HFF-Myc (cell line): Measurements from ENCODE around the gene EPYC.

Source experiments
- DNase-seq: peaks from one replicate; pipeline ENCODE4 v3.0.0-alpha.2; 2011; ENCODE audit warnings: low read depth; ENCODE audit errors: extremely low read depth
- H3K4me3 ChIP-seq: replicated peaks from 2 replicates; pipeline ENCODE4 v1.5.1; 2011; ENCODE audit warnings: low read depth, mild to moderate bottlenecking, control low read depth, low read length
- TF ChIP-seq, protein P1 (sequence below): IDR thresholded peaks from 2 replicates; pipeline ENCODE4 v1.5.1; 2012; ENCODE audit warnings: mild to moderate bottlenecking, low read depth, low read length, control low read depth; ENCODE audit errors: missing control alignments

Gene EPYC

DNA sequence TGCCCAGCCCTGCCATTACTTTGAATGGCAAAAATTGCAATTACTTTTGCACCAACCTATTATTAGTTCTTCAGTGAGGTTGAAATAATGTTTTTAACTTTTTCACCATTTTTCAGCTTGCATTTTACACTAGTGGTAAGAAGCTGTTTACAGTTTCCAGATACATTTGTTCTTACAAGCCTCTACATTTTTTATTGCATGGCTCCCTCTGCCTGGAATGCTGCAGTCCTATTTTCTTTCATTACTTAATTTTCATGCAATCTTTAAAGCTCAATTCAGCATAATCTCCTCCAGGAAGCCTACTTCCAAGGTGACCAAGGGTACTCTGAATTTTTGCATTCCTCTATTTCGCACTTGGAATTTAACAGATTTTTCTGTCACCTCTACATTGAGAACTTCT is 83.2 kb downstream of the EPYC start:
- H3K4me3 ChIP-seq: no peak overlapping the region
- TF ChIP-seq, protein P1, sequence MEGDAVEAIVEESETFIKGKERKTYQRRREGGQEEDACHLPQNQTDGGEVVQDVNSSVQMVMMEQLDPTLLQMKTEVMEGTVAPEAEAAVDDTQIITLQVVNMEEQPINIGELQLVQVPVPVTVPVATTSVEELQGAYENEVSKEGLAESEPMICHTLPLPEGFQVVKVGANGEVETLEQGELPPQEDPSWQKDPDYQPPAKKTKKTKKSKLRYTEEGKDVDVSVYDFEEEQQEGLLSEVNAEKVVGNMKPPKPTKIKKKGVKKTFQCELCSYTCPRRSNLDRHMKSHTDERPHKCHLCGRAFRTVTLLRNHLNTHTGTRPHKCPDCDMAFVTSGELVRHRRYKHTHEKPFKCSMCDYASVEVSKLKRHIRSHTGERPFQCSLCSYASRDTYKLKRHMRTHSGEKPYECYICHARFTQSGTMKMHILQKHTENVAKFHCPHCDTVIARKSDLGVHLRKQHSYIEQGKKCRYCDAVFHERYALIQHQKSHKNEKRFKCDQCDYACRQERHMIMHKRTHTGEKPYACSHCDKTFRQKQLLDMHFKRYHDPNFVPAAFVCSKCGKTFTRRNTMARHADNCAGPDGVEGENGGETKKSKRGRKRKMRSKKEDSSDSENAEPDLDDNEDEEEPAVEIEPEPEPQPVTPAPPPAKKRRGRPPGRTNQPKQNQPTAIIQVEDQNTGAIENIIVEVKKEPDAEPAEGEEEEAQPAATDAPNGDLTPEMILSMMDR: no peak
- no peak for DNase-seq

- DNase-seq: no peak
- no peak overlapping the region for H3K4me3 ChIP-seq
- TF ChIP-seq, protein P1: no peak
These were observed 84.5 kb downstream of the EPYC start for GRCh38 chr12:90920222-90920621.

DNA sequence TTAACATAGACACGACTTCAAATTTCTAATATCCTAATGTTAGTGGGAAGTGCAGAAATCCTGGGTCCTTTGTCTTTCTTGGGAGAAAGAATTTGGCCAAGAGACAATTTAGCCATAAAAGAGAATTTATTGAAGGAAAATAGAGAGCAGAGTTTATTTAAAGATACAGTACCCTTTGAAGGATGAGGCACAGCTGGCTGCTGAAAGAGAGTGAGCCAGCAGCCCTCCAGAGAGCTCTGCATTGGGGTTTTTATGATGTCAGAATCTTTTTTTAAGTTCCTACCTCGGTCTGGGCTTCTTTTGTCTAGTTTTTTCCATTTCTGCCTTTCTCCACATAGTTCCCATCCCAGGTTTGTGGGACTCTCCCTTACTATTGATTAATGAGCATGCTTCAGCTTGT is 87.3 kb downstream of the EPYC start:
- no peak for DNase-seq
- TF ChIP-seq, protein P1: no peak

DNA sequence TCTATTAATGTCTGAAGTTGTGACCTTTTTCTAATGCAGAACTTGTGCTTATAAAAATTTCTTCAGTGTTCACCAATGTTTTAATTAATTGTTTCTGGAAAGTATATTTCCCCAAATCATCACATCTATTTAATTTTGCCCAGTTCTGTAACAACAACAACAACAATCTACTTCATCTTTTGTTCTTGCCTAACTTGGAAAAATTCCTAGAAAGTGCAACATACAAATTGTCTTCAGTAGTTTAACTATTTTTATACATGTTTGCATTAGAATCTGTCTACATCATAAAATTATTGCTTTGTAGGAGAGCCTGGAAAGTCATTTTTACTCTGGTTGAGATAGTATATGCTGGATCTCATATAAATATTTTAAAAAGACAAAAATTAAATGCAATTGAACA is 88.3 kb downstream of the EPYC start:
- no peak overlapping the region for H3K4me3 ChIP-seq
- no peak for DNase-seq
- TF ChIP-seq, protein P1: no peak

More for the DNA sequence above, 87.3 kb downstream of the EPYC start:
- no peak overlapping the region for H3K4me3 ChIP-seq

DNA sequence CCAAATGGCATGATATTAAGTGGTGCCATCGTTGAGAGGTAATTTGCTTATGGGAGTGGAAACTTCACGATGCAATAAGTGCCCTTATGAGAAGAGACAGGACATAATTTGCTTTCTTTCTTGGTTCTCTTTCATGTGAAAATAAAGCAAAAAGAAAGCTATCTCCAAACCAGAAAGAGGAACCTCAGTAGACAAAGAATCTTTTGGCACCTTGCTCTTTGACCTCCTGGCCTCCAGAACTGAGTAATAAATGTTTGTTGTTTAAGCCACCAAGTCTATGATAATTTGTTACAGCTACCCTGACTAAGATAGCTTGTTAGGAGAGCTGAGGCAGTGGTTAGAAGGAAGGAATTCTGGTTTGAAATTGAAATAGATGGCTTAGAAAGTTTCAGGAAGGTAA is 89.4 kb downstream of the EPYC start:
- no peak overlapping the region for H3K4me3 ChIP-seq
- no peak for DNase-seq
- TF ChIP-seq, protein P1: no peak
